Measurements from ENCODE around the gene DCAKD. TPM values are rescaled to one million over a fixed set of nuclear protein-coding genes. Genes with fewer than 3 reads are reported as not detected.

The DCAKD gene
- total RNA-seq, 1 donor from 2014 or later = 31.4 TPM

DNA sequence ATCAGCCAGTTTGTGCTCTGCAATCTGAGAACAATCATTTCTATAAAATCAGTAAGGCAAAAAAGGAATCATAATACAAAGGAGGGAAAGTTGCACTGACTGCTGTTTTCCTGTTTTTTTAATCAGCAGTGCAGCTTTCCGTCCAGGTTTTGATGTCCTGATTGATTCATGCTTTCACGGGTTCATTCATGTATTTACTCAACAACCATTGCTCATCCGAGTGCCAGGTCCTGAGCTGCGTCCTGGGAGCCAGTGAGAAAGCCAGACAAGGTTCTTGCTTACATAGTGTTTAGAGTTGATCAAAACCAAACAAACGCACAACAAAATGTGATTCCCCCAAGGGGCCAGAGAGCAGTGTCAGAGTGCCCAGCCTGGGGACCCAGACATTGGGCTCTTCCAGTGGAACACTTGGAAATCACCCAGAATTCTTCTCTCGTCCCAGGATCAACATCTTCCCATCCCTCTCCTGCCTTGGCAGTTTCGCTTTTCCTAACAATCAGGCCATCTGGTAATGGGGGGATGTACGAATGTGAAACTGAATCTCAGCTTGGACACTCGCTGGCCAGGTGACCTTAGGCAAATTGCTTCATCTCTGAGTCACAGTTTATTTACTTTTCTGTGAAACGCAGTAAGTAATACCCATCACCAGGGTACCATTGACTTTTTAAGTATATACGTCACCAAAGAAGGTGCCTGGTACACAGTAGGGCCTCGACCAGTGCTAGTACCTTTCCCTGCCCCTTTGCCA, 70.0 kb downstream of the DCAKD start:
- H3K4me3 ChIP-seq = no peak overlapping the region
- peaks cover 14% of the 10 kb centered on the region for H3K4me1 ChIP-seq
- Mint-ChIP-seq H3K36me3 (no peaks in the 10 kb centered on the region), H3K27ac (no peak overlapping the region), H3K9me3 (peaks cover 3% of the 10 kb centered on the region), H3K27me3 (ENCODE audit: insufficient read depth, low read depth) (peaks cover 11% of the 10 kb centered on the region), H3K4me1 (peaks cover 33% of the 10 kb centered on the region), H3K4me3 (no peak overlapping the region)
- no peak overlapping the region for H3K27ac ChIP-seq
- no peaks in the 10 kb centered on the region for H3K79me2 ChIP-seq (ENCODE audit: low read depth)
- no peak overlapping the region for H3K9ac ChIP-seq
- no peak for DNase-seq (ENCODE audit: low spot score)
- H3K36me3 ChIP-seq = no peaks in the 10 kb centered on the region
- H3K4me2 ChIP-seq = no peak overlapping the region
- TF ChIP-seq, protein P1, sequence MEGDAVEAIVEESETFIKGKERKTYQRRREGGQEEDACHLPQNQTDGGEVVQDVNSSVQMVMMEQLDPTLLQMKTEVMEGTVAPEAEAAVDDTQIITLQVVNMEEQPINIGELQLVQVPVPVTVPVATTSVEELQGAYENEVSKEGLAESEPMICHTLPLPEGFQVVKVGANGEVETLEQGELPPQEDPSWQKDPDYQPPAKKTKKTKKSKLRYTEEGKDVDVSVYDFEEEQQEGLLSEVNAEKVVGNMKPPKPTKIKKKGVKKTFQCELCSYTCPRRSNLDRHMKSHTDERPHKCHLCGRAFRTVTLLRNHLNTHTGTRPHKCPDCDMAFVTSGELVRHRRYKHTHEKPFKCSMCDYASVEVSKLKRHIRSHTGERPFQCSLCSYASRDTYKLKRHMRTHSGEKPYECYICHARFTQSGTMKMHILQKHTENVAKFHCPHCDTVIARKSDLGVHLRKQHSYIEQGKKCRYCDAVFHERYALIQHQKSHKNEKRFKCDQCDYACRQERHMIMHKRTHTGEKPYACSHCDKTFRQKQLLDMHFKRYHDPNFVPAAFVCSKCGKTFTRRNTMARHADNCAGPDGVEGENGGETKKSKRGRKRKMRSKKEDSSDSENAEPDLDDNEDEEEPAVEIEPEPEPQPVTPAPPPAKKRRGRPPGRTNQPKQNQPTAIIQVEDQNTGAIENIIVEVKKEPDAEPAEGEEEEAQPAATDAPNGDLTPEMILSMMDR (IDR thresholded peaks at IDR 0.05) = no peak
- TF ChIP-seq EZH2 (IDR thresholded peaks at IDR 0.05) (no peak), EZH2phosphoT487 (IDR thresholded peaks at IDR 0.05) (no peak)
- no peaks in the 10 kb centered on the region for H3K9me3 ChIP-seq (ENCODE audit: low read depth)
- H3K27me3 ChIP-seq = peaks cover 4% of the 10 kb centered on the region
- no peak overlapping the region for H2AFZ ChIP-seq (replicated peaks)
- H3F3A ChIP-seq (ENCODE audit: low read depth) = no peaks in the 10 kb centered on the region
- H4K20me1 ChIP-seq (ENCODE audit: low read depth) = no peaks in the 10 kb centered on the region

DNA sequence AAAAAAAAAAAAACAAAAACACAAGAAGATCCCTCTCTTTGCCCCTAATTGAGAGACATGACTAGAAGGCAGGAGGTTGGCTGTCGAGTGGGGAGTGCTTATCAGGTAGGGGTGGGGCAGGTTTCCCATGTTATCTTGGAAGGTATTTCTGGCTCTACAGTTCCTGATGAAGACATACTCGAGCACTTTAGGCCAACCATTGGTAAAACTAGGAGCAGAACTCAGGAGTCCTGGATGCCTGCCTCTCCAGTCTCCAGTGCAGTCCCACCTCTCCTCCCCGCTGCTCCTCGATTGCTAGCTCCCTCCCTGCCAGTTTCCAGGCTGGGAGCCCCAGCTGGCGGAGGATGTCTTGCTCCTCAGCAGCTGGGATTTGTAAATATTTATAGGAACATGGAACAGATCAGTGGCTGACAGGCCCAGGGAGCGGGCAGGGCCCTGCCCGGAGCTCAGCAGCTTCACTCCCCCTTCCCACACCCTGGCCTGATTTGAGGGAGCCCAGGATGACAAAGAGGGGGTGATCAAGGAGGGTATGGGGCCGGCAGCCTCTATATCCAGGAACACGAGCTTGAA, 71.9 kb downstream of the DCAKD start:
- Histone ChIP-seq H3K9ac (no peak overlapping the region), H3K27me3 (no peaks in the 10 kb centered on the region), H3K9me3 (ENCODE audit: low read depth) (no peaks in the 10 kb centered on the region), H3F3A (ENCODE audit: low read depth) (no peaks in the 10 kb centered on the region), H3K36me3 (no peaks in the 10 kb centered on the region), H3K27ac (no peak overlapping the region), H3K4me1 (peaks cover 14% of the 10 kb centered on the region), H4K20me1 (ENCODE audit: low read depth) (no peaks in the 10 kb centered on the region), H3K4me2 (no peak overlapping the region), H3K79me2 (ENCODE audit: low read depth) (no peaks in the 10 kb centered on the region), H3K4me3 (no peak overlapping the region), H2AFZ (replicated peaks) (no peak overlapping the region)
- no peak overlapping the region for H3K27ac Mint-ChIP-seq
- H3K36me3 Mint-ChIP-seq = no peaks in the 10 kb centered on the region
- TF ChIP-seq EZH2phosphoT487 (IDR thresholded peaks at IDR 0.05) (no peak), EZH2 (IDR thresholded peaks at IDR 0.05) (no peak)
- TF ChIP-seq, protein P1 (IDR thresholded peaks at IDR 0.05) = no peak
- no peak overlapping the region for H3K4me3 Mint-ChIP-seq
- peaks cover 33% of the 10 kb centered on the region for H3K4me1 Mint-ChIP-seq
- H3K9me3 Mint-ChIP-seq = no peaks in the 10 kb centered on the region
- peaks cover 16% of the 10 kb centered on the region for H3K27me3 Mint-ChIP-seq (ENCODE audit: insufficient read depth, low read depth)
- DNase-seq (ENCODE audit: low spot score) = no peak

GRCh38 chr17:44978807-44979206, 72.6 kb downstream of the DCAKD start:
- Histone ChIP-seq H4K20me1 (ENCODE audit: low read depth) (no peaks in the 10 kb centered on the region), H3K9me3 (ENCODE audit: low read depth) (no peaks in the 10 kb centered on the region), H3K4me1 (peaks cover 14% of the 10 kb centered on the region), H3K36me3 (no peaks in the 10 kb centered on the region), H3K27me3 (no peaks in the 10 kb centered on the region), H3F3A (ENCODE audit: low read depth) (no peaks in the 10 kb centered on the region), H3K27ac (no peak overlapping the region), H3K79me2 (ENCODE audit: low read depth) (no peaks in the 10 kb centered on the region), H2AFZ (replicated peaks) (no peak overlapping the region), H3K4me3 (no peak overlapping the region), H3K9ac (no peak overlapping the region), H3K4me2 (no peak overlapping the region)
- Mint-ChIP-seq H3K27me3 (ENCODE audit: insufficient read depth, low read depth) (peaks cover 16% of the 10 kb centered on the region), H3K4me3 (no peak overlapping the region), H3K36me3 (no peaks in the 10 kb centered on the region), H3K9me3 (no peaks in the 10 kb centered on the region), H3K27ac (no peak overlapping the region), H3K4me1 (peaks cover 33% of the 10 kb centered on the region)
- no peak for DNase-seq (ENCODE audit: low spot score)
- TF ChIP-seq, protein P1 (IDR thresholded peaks at IDR 0.05) = no peak
- no peak for TF ChIP-seq EZH2phosphoT487 (IDR thresholded peaks at IDR 0.05)
- no peak for TF ChIP-seq EZH2 (IDR thresholded peaks at IDR 0.05)
